ENCODE measurements around the gene SUPT6H. TPM values are rescaled to one million over a fixed set of nuclear protein-coding genes. Genes with fewer than 3 reads are reported as not detected.

SUPT6H gene
- total and polyA plus RNA-seq, 9 of the 15 experiments (the other 6 are each of a cell fraction or from before 2014, with no cell fraction given), result 1.7 to 77.7 (median 49.2) TPM

GRCh38 chr17:28744104-28744971 lies 82.3 kb downstream of the SUPT6H start (continued):
- TF ChIP-seq RBM22 (IDR thresholded peaks at IDR 0.05; ENCODE audit: low read depth, low read length, poor library complexity, severe bottlenecking) (peak; percentile 56), RNF2 (IDR thresholded peaks at IDR 0.05) (0 out of 2 replicates have a peak, but pooled peaks have one; percentile 7), ZFP1 (CRISPR knock-in tag; IDR thresholded peaks at IDR 0.05) (0 out of 2 replicates have a peak, but pooled peaks have one; percentile 6), POLR2B (IDR thresholded peaks at IDR 0.05; ENCODE audit: low read depth, partially characterized antibody) (no peak), U2AF2 (optimal IDR thresholded peaks at IDR 0.05; ENCODE audit: low read depth, low read length) (no peak), TOE1 (IDR thresholded peaks at IDR 0.05; ENCODE audit: borderline replicate concordance) (no peak; the same call in 1 of the 2 replicates), TOE1 (CRISPR knock-in tag; IDR thresholded peaks at IDR 0.05; ENCODE audit: borderline replicate concordance, low read depth) (0 out of 2 replicates have a peak, but pooled peaks have one; percentile 54), ARID2 (IDR thresholded peaks at IDR 0.05) (0 out of 2 replicates have a peak, but pooled peaks have one; percentile 5), FOXA3 (CRISPR knock-in tag; conservative IDR thresholded peaks at IDR 0.05 in 1 of 2, IDR thresholded peaks at IDR 0.05 in 1 of 2) (peak in 1 of 2 experiments; percentile 22; a peak in 1 of 4 replicates), RFX7 (CRISPR knock-in tag; IDR thresholded peaks at IDR 0.05) (no peak), SMARCC2 (IDR thresholded peaks at IDR 0.05; ENCODE audit: low read depth) (peak; percentile 66), NFATC3 (IDR thresholded peaks at IDR 0.05) (no peak), KLF10 (CRISPR knock-in tag; IDR thresholded peaks at IDR 0.05) (no peak), THAP12 (CRISPR knock-in tag; IDR thresholded peaks at IDR 0.05) (0 out of 2 replicates have a peak, but pooled peaks have one; percentile 8), FOXP1 (CRISPR knock-in tag; IDR thresholded peaks at IDR 0.05) (peak; percentile 96), ZNF717 (CRISPR knock-in tag; IDR thresholded peaks at IDR 0.05) (no peak), ZNF124 (CRISPR knock-in tag; IDR thresholded peaks at IDR 0.05) (no peak), ZNF311 (CRISPR knock-in tag; IDR thresholded peaks at IDR 0.05) (no peak), HDAC2 (IDR thresholded peaks at IDR 0.05) (peak; percentile 74; the same call in 1 of the 2 replicates), CAMTA2 (CRISPR knock-in tag; conservative IDR thresholded peaks at IDR 0.05) (no peak; the same call in 1 of the 2 replicates), ATF6 (CRISPR knock-in tag; IDR thresholded peaks at IDR 0.05) (no peak), SNRNP70 (optimal IDR thresholded peaks at IDR 0.05; ENCODE audit: low read depth, low read length) (no peak), TEAD4 (IDR thresholded peaks at IDR 0.05; ENCODE audit: low read length) (peak; percentile 87), TEAD4 (CRISPR knock-in tag; IDR thresholded peaks at IDR 0.05; ENCODE audit: borderline replicate concordance) (peak; percentile 98), GABPA (tag; conservative IDR thresholded peaks at IDR 0.05; ENCODE audit: low read depth) (peak; percentile 7), RBM39 (optimal IDR thresholded peaks at IDR 0.05; ENCODE audit: low read depth, low read length) (peak; percentile 75)

All from K562 (cell line).